Astrocyte (in vitro differentiated cells and primary cell): Measurements from ENCODE around the gene OR6J1. TPM values are rescaled to one million over a fixed set of nuclear protein-coding genes. Genes with fewer than 3 reads are reported as not detected.

ENCODE experiments used
- DNase-seq: peaks from one replicate; pipeline ENCODE4 v3.0.0-alpha.2; 2010; ENCODE audit warnings: low read depth
- FAIRE-seq: peaks from 2 replicates; lab custom pipeline; 2011; peaks lifted over from hg19 to GRCh38; lab: Jason Lieb, UNC
- H2AFZ ChIP-seq: 2 replicates; pipeline ENCODE4 v1.6.0; 2012; ENCODE audit warnings: low read depth, low read length, inconsistent platforms
- H3K27ac ChIP-seq: 2 replicates; pipeline ENCODE4 v1.5.1; 2011; ENCODE audit warnings: low read depth, low read length, inconsistent platforms
- H3K27me3 ChIP-seq: 2 replicates; pipeline ENCODE4 v1.6.0; 2011; ENCODE audit warnings: low read length, inconsistent platforms; ENCODE audit not compliant: insufficient read depth
- H3K36me3 ChIP-seq: 2 replicates; pipeline ENCODE4 v1.5.1; 2011; ENCODE audit warnings: low read length, inconsistent platforms; ENCODE audit not compliant: insufficient read depth
- H3K4me1 ChIP-seq: 2 replicates; pipeline ENCODE4 v1.5.1; 2011; ENCODE audit warnings: low read length, inconsistent platforms; ENCODE audit not compliant: insufficient read depth
- H3K4me2 ChIP-seq: 2 replicates; pipeline ENCODE4 v1.6.0; 2012; ENCODE audit warnings: low read length, inconsistent platforms
- H3K4me3 ChIP-seq: 2 replicates; pipeline ENCODE4 v1.5.1; 2011; ENCODE audit warnings: low read depth, mild to moderate bottlenecking, low read length, inconsistent platforms; ENCODE audit not compliant: insufficient read depth
- H3K79me2 ChIP-seq: 2 replicates; pipeline ENCODE4 v1.6.0; 2012; ENCODE audit warnings: mild to moderate bottlenecking, low read length, inconsistent platforms; ENCODE audit not compliant: insufficient read depth
- H3K9ac ChIP-seq: 2 replicates; pipeline ENCODE4 v1.6.0; 2012; ENCODE audit warnings: mild to moderate bottlenecking, low read length, inconsistent platforms
- H3K9me3 ChIP-seq: 2 replicates; pipeline ENCODE4 v1.5.1; 2012; ENCODE audit warnings: low read depth, mild to moderate bottlenecking, low read length, inconsistent platforms; ENCODE audit not compliant: insufficient read depth
- H4K20me1 ChIP-seq: 2 replicates; pipeline ENCODE4 v1.6.0; 2012; ENCODE audit warnings: low read length, inconsistent platforms; ENCODE audit not compliant: insufficient read depth
- H3K27ac Mint-ChIP-seq: one replicate; pipeline ENCODE4 v1.8.0; 2021; ENCODE audit warnings: mild to moderate bottlenecking, mixed read lengths; ENCODE audit not compliant: unreplicated experiment
- H3K27me3 Mint-ChIP-seq: one replicate; pipeline ENCODE4 v1.8.0; 2021; ENCODE audit warnings: low read depth, mixed read lengths; ENCODE audit not compliant: unreplicated experiment
- H3K36me3 Mint-ChIP-seq: one replicate; pipeline ENCODE4 v1.8.0; 2021; ENCODE audit warnings: low read depth, mixed read lengths; ENCODE audit not compliant: unreplicated experiment
- H3K4me1 Mint-ChIP-seq: one replicate; pipeline ENCODE4 v1.8.0; 2021; ENCODE audit warnings: low read depth, mixed read lengths; ENCODE audit not compliant: unreplicated experiment
- H3K4me3 Mint-ChIP-seq: one replicate; pipeline ENCODE4 v1.8.0; 2021; ENCODE audit warnings: mild to moderate bottlenecking, moderate library complexity, mixed read lengths; ENCODE audit not compliant: unreplicated experiment
- H3K9me3 Mint-ChIP-seq: one replicate; pipeline ENCODE4 v1.8.0; 2021; ENCODE audit warnings: mild to moderate bottlenecking, mixed read lengths; ENCODE audit not compliant: unreplicated experiment
- EZH2 ChIP-seq: IDR thresholded peaks from 2 replicates; pipeline ENCODE4 v1.6.1; 2012; ENCODE audit warnings: mild to moderate bottlenecking, low read length, inconsistent platforms; ENCODE audit not compliant: insufficient read depth
- total RNA-seq: library from RNA; stranded (reverse); gene quantifications from 2 replicates; pipeline ENCODE4 v1.2.1, GENCODE V29; 2021
- TF ChIP-seq, protein P1 (sequence below): IDR thresholded peaks from 2 replicates; pipeline ENCODE4 v1.5.1; 2011; ENCODE audit warnings: low read depth, mild to moderate bottlenecking, inconsistent platforms, low read length, moderate library complexity; ENCODE audit not compliant: insufficient read depth

The OR6J1 gene
- total RNA-seq, 1 donor from 2014 or later = not detected

DNA sequence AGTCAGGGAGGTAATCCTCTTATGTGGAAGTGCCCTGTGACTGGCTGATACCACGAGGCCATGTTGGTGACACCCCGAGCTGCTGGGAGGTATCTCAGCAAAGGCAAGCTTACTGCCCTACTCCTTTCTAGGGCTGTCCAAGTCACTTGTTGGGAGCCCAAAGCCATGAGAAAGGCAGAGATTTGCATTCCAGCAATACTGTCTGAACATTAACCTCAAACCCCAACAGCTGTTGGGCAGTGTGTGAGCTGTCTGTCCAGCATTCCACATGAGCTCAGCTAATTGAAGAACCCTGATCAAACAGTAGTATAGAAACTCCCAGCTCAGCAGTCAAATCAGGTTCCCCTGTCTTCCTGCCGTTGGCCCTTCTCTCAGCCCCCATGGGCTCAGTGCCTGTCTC, 36.9 kb downstream of the OR6J1 start:
- DNase-seq (no peak), FAIRE-seq (no peak)
- Mint-ChIP-seq H3K9me3 (peaks cover 2% of the 10 kb centered on the region), H3K27ac (peak overlapping the region; percentile 98), H3K4me1 (peaks cover 28% of the 10 kb centered on the region), H3K27me3 (no peaks in the 10 kb centered on the region), H3K36me3 (peaks cover 43% of the 10 kb centered on the region), H3K4me3 (no peak overlapping the region)
- peaks cover 17% of the 10 kb centered on the region for H3K4me1 ChIP-seq
- no peaks in the 10 kb centered on the region for H3K9me3 ChIP-seq
- no peak overlapping the region for H3K4me2 ChIP-seq
- no peaks in the 10 kb centered on the region for H3K79me2 ChIP-seq
- H3K36me3 ChIP-seq = peaks cover 17% of the 10 kb centered on the region
- no peak overlapping the region for H3K27ac ChIP-seq
- H4K20me1 ChIP-seq = no peaks in the 10 kb centered on the region
- TF ChIP-seq, protein P1, sequence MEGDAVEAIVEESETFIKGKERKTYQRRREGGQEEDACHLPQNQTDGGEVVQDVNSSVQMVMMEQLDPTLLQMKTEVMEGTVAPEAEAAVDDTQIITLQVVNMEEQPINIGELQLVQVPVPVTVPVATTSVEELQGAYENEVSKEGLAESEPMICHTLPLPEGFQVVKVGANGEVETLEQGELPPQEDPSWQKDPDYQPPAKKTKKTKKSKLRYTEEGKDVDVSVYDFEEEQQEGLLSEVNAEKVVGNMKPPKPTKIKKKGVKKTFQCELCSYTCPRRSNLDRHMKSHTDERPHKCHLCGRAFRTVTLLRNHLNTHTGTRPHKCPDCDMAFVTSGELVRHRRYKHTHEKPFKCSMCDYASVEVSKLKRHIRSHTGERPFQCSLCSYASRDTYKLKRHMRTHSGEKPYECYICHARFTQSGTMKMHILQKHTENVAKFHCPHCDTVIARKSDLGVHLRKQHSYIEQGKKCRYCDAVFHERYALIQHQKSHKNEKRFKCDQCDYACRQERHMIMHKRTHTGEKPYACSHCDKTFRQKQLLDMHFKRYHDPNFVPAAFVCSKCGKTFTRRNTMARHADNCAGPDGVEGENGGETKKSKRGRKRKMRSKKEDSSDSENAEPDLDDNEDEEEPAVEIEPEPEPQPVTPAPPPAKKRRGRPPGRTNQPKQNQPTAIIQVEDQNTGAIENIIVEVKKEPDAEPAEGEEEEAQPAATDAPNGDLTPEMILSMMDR = no peak
- TF ChIP-seq EZH2 = no peak
- no peaks in the 10 kb centered on the region for H3K27me3 ChIP-seq
- H3K9ac ChIP-seq = no peak overlapping the region
- H3K4me3 ChIP-seq = no peak overlapping the region
- H2AFZ ChIP-seq = no peak overlapping the region

DNA sequence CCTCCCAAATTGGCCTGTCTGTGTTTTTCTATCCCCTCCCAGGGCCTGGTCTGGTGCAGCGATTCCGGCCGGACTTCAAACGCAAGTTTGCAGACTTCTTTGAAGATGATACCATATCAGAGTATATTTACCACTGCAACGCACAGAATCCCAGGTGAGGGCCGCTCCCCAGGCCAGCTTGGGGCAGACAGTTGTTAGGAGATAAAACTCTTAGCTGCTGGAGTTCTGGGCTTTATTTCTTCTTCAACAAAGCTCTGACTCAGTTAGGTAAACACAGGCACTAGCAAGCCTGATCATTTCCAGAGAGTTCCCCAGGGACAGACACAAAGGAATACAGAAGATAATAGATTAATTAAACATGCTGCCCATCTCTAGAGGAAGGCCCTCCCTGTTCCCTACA, 37.8 kb downstream of the OR6J1 start:
- Histone ChIP-seq H3K27ac (no peak overlapping the region), H3K36me3 (peaks cover 19% of the 10 kb centered on the region), H3K79me2 (no peaks in the 10 kb centered on the region), H3K4me1 (peaks cover 17% of the 10 kb centered on the region), H3K4me3 (no peak overlapping the region), H4K20me1 (no peaks in the 10 kb centered on the region), H3K9ac (peak overlapping the region; percentile 10), H2AFZ (no peak overlapping the region), H3K27me3 (no peaks in the 10 kb centered on the region), H3K9me3 (no peaks in the 10 kb centered on the region), H3K4me2 (no peak overlapping the region)
- Mint-ChIP-seq H3K4me1 (peaks cover 36% of the 10 kb centered on the region), H3K27me3 (no peaks in the 10 kb centered on the region), H3K9me3 (peaks cover 2% of the 10 kb centered on the region), H3K4me3 (no peak overlapping the region), H3K27ac (no peak overlapping the region), H3K36me3 (peaks cover 40% of the 10 kb centered on the region)
- FAIRE-seq (no peak), DNase-seq (no peak)
- TF ChIP-seq, protein P1 = no peak
- no peak for TF ChIP-seq EZH2

DNA sequence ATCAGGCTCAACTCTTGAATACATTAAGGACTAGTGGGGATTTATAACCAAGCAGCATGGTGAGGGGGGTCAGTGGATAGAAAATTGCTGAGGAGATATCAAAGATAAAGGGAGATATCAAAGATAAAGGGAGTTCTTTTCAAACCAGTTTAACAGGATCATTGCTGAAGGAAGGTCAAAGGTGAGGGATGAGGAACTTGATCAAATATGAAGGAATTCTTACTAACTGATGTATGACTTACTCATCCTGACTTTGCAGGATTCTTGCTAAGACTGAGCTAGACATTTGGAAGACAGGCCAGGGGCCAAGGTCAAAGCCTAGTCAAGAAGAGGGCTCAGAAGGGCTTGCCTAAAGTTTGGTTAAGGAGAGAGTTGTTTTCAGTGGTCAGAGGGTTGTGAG, 41.3 kb downstream of the OR6J1 start:
- Mint-ChIP-seq H3K27me3 (no peaks in the 10 kb centered on the region), H3K9me3 (peaks cover 2% of the 10 kb centered on the region), H3K36me3 (peaks cover 30% of the 10 kb centered on the region), H3K4me1 (peaks cover 53% of the 10 kb centered on the region), H3K27ac (peak overlapping the region; percentile 90), H3K4me3 (peak overlapping the region; percentile 71)
- H3K27me3 ChIP-seq = no peaks in the 10 kb centered on the region
- peak overlapping the region; percentile 21 for H3K4me2 ChIP-seq
- no peaks in the 10 kb centered on the region for H3K9me3 ChIP-seq
- H4K20me1 ChIP-seq = no peaks in the 10 kb centered on the region
- DNase-seq (no peak), FAIRE-seq (no peak)
- peaks cover 28% of the 10 kb centered on the region for H3K4me1 ChIP-seq
- no peak overlapping the region for H2AFZ ChIP-seq
- peaks cover 10% of the 10 kb centered on the region for H3K36me3 ChIP-seq
- peak overlapping the region; percentile 39 for H3K27ac ChIP-seq
- no peak overlapping the region for H3K4me3 ChIP-seq
- no peak overlapping the region for H3K9ac ChIP-seq
- H3K79me2 ChIP-seq = no peaks in the 10 kb centered on the region
- TF ChIP-seq, protein P1 = no peak
- TF ChIP-seq EZH2 = no peak
